ENCODE data around the gene RETREG3. TPM values are rescaled to one million over a fixed set of nuclear protein-coding genes. Genes with fewer than 3 reads are reported as not detected.

The RETREG3 gene
- total RNA-seq, 1 experiment from 2014 or later, result 38.5 TPM

DNA sequence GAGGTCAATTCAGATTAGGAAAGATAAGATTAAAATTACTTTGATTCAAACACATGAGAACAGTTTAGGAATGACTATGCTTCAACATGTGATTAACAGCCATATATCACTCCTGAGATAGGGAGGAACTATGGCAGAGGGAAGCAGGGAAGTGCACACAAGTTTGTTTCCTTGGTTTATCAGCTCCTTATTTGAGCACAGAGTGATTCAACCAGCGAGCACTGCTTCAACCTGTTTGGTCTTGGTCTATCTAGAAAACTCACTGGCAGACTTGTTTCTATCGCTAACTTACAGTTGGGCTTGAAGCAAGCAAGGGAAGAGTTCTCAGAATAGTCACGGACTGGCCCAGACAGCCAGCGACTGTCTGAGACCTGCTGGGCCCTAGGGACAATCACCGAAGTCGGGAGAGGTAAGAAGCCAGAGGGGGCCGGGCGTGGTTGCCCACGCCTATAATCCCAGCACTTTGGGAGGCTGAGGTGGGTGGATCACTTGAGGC, 23.8 kb upstream of the RETREG3 start:
- POLR2A ChIA-PET, result interaction anchor here (0.7 kb wide), 1 partner anchor 308 kb away, joined by 4 read pairs; no protein-coding TSS in a partner anchor
- intact Hi-C loops (cut with micrococcal nuclease), result no loop called here

More for the DNA sequence above, 23.8 kb upstream of the RETREG3 start:
- no peaks in the 10 kb centered on the region for H3K27me3 ChIP-seq (ENCODE audit: insufficient read depth, low read length)
- ATAC-seq (no peak), DNase-seq (ENCODE audit: low read depth, low spot score) (no peak)
- no peak overlapping the region for H3K4me2 ChIP-seq (ENCODE audit: low read length)
- no peak overlapping the region for H2AFZ ChIP-seq (ENCODE audit: low read depth, low read length, poor library complexity, severe bottlenecking)
- CTCF ChIA-PET, result interaction anchor here (1.7 kb wide), 1 partner anchor 48 kb away, joined by 4 read pairs; no protein-coding TSS in a partner anchor
- no peaks in the 10 kb centered on the region for H3K9me2 ChIP-seq (ENCODE audit: insufficient read depth)
- BruUV-seq (replicated peaks), result no TSS peak
- H3K27ac ChIP-seq (ENCODE audit: low read depth, low read length), result no peak overlapping the region
- H3K9me3 ChIP-seq (ENCODE audit: control insufficient read depth in 1 of 2, insufficient read depth in 1 of 2, low read depth in 1 of 2, low read length in 2 of 2), result no peaks in the 10 kb centered on the region
- H3K9ac ChIP-seq (ENCODE audit: low read length), result no peak overlapping the region
- no peaks in the 10 kb centered on the region for H3K4me1 ChIP-seq (ENCODE audit: control insufficient read depth in 1 of 2, insufficient read depth in 2 of 2, low read length in 2 of 2)
- H3K79me2 ChIP-seq (ENCODE audit: insufficient read depth, low read length), result no peaks in the 10 kb centered on the region
- H3K4me3 ChIP-seq (replicated peaks in 1 of 2; ENCODE audit: low read depth in 1 of 2, low read length in 2 of 2), result no peak overlapping the region
- H3K36me3 ChIP-seq (ENCODE audit: control insufficient read depth in 1 of 2, insufficient read depth in 2 of 2, low read length in 2 of 2), result no peaks in the 10 kb centered on the region
- no peaks in the 10 kb centered on the region for H4K20me1 ChIP-seq (ENCODE audit: insufficient read depth)
- TF ChIP-seq JUND (IDR thresholded peaks at IDR 0.05) (no peak), POLR2AphosphoS5 (IDR thresholded peaks at IDR 0.05; ENCODE audit: low read depth, low read length) (no peak), SRF (IDR thresholded peaks at IDR 0.05; ENCODE audit: low read depth) (no peak), EZH2 (IDR thresholded peaks at IDR 0.05) (no peak), ATF3 (IDR thresholded peaks at IDR 0.05) (no peak), EGR1 (IDR thresholded peaks at IDR 0.05; ENCODE audit: low read depth) (no peak), ZNF274 (IDR thresholded peaks at IDR 0.05; ENCODE audit: low read depth, low read length) (no peak), ZFX (IDR thresholded peaks at IDR 0.05) (no peak)
- TF ChIP-seq, protein P1, sequence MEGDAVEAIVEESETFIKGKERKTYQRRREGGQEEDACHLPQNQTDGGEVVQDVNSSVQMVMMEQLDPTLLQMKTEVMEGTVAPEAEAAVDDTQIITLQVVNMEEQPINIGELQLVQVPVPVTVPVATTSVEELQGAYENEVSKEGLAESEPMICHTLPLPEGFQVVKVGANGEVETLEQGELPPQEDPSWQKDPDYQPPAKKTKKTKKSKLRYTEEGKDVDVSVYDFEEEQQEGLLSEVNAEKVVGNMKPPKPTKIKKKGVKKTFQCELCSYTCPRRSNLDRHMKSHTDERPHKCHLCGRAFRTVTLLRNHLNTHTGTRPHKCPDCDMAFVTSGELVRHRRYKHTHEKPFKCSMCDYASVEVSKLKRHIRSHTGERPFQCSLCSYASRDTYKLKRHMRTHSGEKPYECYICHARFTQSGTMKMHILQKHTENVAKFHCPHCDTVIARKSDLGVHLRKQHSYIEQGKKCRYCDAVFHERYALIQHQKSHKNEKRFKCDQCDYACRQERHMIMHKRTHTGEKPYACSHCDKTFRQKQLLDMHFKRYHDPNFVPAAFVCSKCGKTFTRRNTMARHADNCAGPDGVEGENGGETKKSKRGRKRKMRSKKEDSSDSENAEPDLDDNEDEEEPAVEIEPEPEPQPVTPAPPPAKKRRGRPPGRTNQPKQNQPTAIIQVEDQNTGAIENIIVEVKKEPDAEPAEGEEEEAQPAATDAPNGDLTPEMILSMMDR (IDR thresholded peaks at IDR 0.05 in 2 of 3, conservative IDR thresholded peaks at IDR 0.05 in 1 of 3; ENCODE audit: borderline replicate concordance in 1 of 3, insufficient read depth in 1 of 3, low read depth in 2 of 3, low read length in 2 of 3), result no peak
- RAD21 ChIA-PET (ENCODE audit: low non-redundant PET in 1 of 2, low total read pairs in 2 of 2, uncharacterized antibody in 2 of 2, unreplicated experiment in 2 of 2), result no interaction called here
